EH (cell line): ENCODE results near the gene ASB2.

Source experiments
- DNase-seq: peaks from one replicate; pipeline ENCODE4 v3.0.0-alpha.2; 2015; ENCODE audit warnings: low read depth

The ASB2 gene

DNA sequence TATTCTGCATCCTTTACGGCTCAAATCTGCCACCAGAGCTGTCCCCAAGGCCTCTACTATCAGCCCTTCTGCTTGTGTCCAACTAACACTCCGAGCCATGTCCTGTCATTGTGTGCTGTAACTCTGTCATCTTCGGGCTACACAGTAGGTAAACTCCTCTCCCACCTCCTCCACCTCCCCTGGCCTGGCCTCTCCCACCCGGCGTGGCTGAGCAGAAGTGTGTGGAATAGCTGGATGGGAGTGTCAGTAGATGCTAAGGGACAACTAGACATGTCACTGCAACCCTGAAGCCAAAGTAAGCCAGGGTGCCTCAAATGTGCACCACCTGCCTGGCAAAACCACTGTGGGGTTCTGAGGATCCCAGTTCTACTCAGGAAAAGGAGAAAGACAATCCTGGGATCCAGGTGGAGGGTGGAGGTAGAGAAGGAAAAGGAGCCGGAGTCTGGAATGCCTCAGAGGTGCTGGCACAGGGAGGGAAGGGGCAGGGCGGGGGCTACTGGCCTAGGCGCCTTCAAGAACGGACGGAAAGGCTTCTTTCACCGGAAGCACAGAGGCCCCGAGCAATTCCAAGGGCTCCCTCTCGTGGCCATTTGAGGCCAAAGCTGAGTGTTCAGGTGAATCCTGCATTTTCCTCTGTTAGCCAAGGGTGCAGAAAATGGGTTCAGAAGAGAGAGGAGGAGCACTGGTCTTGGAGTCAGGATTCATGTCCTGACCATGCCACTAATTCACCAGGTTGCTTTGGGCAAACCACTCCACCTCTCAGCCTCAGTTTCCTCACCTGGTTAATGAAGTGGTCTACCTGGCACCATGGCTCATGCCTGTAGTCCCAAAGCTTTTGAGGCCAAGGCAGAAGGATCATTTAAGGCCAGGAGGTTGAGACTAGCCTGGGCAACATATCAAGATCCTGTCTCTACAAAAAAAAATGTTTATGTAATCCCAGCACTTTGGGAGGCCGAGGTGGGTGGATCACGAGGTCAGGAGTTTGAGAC lies 69.7 kb downstream of the ASB2 start:
- peak; percentile 38 for DNase-seq

DNA sequence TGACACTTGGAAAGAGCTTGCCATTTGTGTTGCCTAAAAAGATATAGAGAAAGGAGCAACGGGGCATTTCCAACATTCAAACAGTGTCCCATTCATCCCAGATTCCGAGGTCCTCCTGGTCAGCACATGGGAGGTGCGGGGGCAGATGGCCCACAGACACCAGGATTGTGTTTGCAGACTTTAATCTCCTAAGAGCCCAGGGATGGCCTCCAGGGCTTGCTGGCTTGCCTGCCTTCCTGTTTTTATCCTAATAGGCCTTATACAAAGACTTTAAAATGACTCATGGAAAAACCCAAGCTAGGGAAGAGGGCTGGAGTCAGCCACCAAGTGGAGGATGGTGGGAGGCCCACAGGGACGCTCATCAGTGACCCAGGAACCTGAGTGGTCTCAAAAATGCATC lies 70.7 kb downstream of the ASB2 start:
- DNase-seq = no peak

DNA sequence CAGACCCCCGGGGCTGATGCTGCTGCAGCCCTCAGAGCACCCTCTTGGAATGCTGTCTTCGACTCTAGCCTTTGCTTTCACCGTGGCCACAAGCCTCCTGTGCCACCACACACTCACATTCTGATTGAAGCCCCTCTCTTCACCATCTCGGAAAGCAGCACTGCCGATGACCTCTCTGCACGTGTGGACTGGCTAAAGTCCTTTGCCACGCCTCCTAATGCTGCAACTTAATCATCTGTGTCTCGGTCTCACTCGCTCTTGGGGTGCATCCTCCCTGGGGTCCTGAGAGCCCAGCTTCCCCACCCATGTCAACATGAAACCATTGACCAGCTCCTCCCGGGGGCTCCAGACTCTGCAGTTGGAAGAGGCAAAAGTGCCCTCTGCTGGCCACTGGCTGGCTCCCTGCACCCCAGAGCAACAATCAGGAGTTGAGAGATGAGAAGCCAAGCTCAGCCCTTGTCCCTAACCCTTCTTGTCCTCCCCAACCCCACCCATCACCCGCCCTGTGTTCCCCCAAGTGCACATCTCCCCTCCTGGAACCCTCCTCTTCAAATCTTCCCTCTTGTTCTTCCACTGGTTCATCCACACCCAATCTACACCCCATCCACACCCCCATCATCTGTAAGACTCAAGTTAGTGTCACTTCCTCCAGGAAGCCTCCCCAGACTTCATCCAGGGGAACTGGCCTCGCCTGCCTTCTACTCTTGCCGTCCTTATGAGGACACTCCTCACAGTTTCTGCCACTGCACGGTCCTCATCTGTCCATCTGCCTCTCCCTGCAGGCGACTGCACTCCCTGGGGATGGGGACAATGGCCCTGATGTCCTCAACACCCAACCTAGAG lies 72.8 kb downstream of the ASB2 start:
- DNase-seq = no peak

DNA sequence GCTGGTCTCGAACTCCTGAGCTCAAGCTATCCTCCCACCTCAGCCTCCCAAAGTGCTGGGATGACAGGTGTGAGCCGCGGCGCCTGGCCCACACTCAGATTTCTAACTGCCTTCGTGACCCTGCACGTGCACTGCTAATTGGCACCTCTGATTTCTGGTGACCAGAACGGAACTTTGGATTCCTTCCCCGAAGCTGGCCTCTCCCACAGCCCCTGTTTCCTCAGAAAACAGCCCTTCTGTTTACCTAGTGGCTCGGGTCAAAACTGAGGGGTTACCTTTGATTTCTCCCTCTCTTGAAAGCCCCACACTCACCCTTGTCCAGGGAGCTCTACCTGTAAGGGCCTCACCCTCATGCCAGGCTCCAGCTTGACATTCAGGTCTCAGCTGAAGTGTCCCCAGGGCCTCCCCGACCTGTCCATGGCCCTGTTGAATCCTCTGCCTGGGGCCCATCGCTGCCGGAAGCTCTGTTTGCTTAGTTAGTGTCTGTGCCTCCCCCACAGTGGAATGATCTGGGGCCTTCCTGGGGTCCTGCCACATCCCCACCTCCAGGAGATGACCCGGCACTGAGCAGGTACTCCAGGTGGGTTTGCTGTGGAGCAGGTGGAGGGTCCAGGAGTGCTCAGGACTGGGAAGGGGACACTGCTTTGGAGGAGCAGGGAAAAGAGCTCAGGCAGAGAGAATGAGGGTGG lies 73.6 kb downstream of the ASB2 start:
- DNase-seq = no peak

DNA sequence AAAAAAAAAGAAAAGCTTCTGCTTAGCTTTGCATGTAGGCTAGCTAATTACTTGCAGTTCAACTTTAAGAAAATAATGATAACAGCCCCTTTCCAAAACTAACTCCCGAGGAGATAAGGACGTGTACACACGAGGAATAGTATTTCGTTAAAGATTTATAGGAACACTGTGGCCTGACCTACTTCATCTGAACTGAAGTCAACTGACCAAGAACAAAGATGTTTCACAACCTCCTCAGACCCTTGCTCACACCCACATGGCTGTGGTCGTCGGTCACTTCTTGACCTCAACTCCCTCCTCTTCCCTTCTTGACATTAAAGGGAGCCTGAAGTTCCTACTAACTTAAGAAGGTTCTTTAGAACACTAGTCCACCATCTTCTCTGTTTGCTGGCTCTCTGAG lies 74.6 kb downstream of the ASB2 start:
- DNase-seq = no peak

DNA sequence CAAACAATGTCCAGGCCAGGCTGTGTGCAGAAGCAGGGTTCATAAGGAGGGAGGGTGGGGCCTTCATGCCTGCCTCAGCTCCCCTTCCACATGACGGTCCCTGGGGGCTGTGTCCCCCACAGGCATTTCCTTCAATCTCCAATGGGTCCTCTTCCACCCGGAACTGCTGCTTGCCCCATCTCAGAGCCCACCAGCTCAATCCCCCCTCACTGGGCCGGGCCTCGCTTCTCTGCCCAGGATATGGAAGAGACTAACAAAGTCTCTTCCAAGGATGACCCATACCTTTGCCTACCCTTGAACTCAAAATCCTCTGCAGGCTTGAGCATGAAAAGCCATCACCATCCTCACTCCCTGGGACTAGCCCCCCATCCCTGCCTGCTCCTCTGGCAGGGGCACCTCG lies 77.6 kb downstream of the ASB2 start:
- DNase-seq = no peak

DNA sequence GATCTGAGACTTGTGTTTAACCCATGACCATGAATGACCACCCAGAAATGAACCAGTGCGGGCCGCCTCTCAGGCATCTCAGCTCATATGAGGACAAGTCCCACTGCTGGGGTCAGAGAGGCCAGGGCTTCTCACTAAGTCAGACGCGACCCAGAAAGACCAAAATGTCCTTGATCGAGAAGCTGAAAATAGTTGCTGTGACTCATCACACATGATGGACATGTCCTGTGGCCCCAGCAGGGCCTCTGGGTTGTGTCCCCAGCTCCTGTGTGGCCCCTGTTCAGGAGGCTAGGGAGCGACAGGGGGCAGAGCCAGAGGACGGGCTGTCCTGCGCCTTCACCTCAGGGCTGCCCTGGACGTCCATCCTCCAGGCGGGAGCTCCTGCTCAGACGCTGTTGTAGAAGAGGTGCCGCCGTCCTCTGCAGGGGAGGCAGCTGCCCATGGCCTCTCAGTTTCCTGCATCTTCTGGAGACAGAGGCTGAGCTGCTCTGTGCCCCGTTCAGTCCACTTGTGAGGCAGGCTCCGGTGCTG lies 78.2 kb downstream of the ASB2 start:
- DNase-seq = no peak

GRCh38 chr14:93897476-93897845 lies 78.9 kb downstream of the ASB2 start:
- DNase-seq = no peak

DNA sequence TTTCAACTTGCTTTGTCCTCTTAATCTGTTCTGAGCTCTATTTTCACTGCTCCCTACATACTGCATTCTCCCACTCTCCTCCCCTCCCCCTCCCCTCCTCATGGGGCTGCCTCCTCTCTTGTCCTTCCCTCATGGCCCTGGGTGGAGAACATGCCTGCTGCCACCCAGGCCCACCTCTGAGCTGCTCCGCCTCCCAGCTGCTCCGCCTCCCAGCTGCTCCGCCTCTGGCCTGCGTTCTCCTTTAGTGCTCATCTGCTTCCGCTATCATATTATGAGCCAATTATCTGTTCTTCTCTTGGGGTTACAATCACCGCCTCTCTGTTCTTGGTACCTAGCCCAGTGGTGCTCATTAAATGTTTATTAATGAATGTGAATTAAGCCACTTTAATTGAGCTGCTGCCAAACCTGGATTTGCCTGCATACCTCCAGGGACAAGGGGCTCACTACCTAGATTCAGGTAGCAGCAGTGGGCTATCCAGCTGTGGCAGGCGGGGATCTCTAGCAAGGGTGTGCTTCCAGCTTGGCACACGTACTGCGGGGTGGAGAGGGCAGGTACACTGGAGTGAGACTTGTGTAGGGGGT lies 81.3 kb downstream of the ASB2 start:
- DNase-seq = no peak

GRCh38 chr14:93893661-93894261 lies 82.6 kb downstream of the ASB2 start:
- no peak for DNase-seq

- DNase-seq = peak; percentile 56
These were observed 83.3 kb downstream of the ASB2 start for GRCh38 chr14:93892923-93893558.

DNA sequence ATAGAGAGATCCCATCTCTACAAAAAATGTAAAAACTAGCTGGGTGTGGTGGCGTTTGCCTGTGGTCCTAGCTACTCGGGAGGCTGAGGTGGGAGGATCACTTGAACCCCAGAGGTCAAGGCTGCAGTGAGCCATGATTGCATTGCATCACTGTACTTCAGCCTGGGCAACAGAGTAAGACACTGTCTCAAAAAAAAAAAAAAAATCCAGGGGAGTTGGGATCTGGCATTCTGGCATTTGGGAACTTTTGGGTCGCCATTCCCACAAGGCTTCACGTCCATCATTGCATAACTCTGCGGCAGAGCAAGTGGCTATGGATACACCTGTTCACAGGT lies 83.9 kb downstream of the ASB2 start:
- DNase-seq = no peak

GRCh38 chr14:93891756-93892504 lies 84.4 kb downstream of the ASB2 start:
- DNase-seq = no peak

DNA sequence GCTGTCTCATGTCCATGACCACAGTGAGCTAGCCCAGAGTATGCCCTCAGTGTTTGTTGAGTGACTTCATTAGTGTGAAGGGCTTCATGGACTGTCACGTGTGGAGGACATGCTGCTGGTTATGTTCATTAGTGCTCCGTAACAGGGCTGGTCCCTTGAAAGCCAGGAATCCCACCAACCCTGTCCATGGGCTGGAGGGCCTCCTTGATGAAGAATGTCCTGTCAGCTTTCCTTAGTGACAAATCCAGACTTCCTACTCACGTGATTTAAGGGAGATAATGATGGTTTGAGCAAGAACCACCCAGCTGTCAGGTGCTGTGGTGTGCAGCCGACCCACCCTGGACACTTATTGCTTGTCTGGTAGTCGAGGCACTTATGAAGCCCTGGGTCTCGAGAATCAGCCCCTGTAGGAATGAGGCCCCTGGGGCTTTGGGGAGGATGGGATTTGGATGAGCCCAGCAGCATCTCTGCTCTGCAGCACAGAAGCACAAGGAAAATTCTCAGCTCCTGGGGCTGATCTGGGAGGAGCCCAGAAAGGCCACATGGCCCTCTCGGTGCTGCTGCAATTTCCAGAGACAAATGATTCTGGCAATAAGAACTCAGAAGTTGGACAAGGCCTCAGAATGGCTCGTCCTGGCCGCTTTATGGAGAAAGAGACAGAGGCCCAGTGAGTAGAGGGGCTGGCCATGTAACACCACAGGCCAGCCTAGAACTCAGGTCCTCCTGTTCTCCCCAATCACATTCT lies 86.5 kb downstream of the ASB2 start:
- no peak for DNase-seq

DNA sequence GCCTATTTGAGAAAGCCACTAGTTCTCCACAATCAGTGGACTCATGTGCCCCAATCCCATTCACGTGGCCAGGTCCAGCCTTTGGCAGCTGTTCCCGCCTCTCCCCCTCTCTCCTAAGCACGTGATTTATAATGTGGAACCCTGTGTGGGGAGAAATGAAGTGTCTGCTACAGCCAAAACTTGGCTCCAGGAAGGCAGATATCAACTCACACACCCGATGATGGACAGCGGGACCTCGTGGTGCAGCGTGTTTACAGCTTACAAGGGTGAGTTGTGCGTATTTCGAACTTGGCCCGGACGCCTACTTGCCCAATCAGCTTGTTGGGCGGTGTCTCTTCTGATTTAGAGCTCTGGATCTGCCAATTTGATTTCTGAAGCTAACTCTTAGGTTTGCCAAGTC lies 87.4 kb downstream of the ASB2 start:
- DNase-seq = no peak

- no peak for DNase-seq
These were observed 91.4 kb downstream of the ASB2 start for GRCh38 chr14:93884950-93885349.
